Astrocyte (in vitro differentiated cells and primary cell): Measurements from ENCODE around the gene ZNF639. TPM values are rescaled to one million over a fixed set of nuclear protein-coding genes. Genes with fewer than 3 reads are reported as not detected.

Experiments used
- DNase-seq: peaks from one replicate; pipeline ENCODE4 v3.0.0-alpha.2; 2010; ENCODE audit warnings: low read depth
- FAIRE-seq: peaks from 2 replicates; lab custom pipeline; 2011; peaks lifted over from hg19 to GRCh38; lab: Jason Lieb, UNC
- H2AFZ ChIP-seq: 2 replicates; pipeline ENCODE4 v1.6.0; 2012; ENCODE audit warnings: low read depth, low read length, inconsistent platforms
- H3K27ac ChIP-seq: 2 replicates; pipeline ENCODE4 v1.5.1; 2011; ENCODE audit warnings: low read depth, low read length, inconsistent platforms
- H3K27me3 ChIP-seq: 2 replicates; pipeline ENCODE4 v1.6.0; 2011; ENCODE audit warnings: low read length, inconsistent platforms; ENCODE audit not compliant: insufficient read depth
- H3K36me3 ChIP-seq: 2 replicates; pipeline ENCODE4 v1.5.1; 2011; ENCODE audit warnings: low read length, inconsistent platforms; ENCODE audit not compliant: insufficient read depth
- H3K4me1 ChIP-seq: 2 replicates; pipeline ENCODE4 v1.5.1; 2011; ENCODE audit warnings: low read length, inconsistent platforms; ENCODE audit not compliant: insufficient read depth
- H3K4me2 ChIP-seq: 2 replicates; pipeline ENCODE4 v1.6.0; 2012; ENCODE audit warnings: low read length, inconsistent platforms
- H3K4me3 ChIP-seq: 2 replicates; pipeline ENCODE4 v1.5.1; 2011; ENCODE audit warnings: low read depth, mild to moderate bottlenecking, low read length, inconsistent platforms; ENCODE audit not compliant: insufficient read depth
- H3K79me2 ChIP-seq: 2 replicates; pipeline ENCODE4 v1.6.0; 2012; ENCODE audit warnings: mild to moderate bottlenecking, low read length, inconsistent platforms; ENCODE audit not compliant: insufficient read depth
- H3K9ac ChIP-seq: 2 replicates; pipeline ENCODE4 v1.6.0; 2012; ENCODE audit warnings: mild to moderate bottlenecking, low read length, inconsistent platforms
- H3K9me3 ChIP-seq: 2 replicates; pipeline ENCODE4 v1.5.1; 2012; ENCODE audit warnings: low read depth, mild to moderate bottlenecking, low read length, inconsistent platforms; ENCODE audit not compliant: insufficient read depth
- H4K20me1 ChIP-seq: 2 replicates; pipeline ENCODE4 v1.6.0; 2012; ENCODE audit warnings: low read length, inconsistent platforms; ENCODE audit not compliant: insufficient read depth
- H3K27ac Mint-ChIP-seq: one replicate; pipeline ENCODE4 v1.8.0; 2021; ENCODE audit warnings: mild to moderate bottlenecking, mixed read lengths; ENCODE audit not compliant: unreplicated experiment
- H3K27me3 Mint-ChIP-seq: one replicate; pipeline ENCODE4 v1.8.0; 2021; ENCODE audit warnings: low read depth, mixed read lengths; ENCODE audit not compliant: unreplicated experiment
- H3K36me3 Mint-ChIP-seq: one replicate; pipeline ENCODE4 v1.8.0; 2021; ENCODE audit warnings: low read depth, mixed read lengths; ENCODE audit not compliant: unreplicated experiment
- H3K4me1 Mint-ChIP-seq: one replicate; pipeline ENCODE4 v1.8.0; 2021; ENCODE audit warnings: low read depth, mixed read lengths; ENCODE audit not compliant: unreplicated experiment
- H3K4me3 Mint-ChIP-seq: one replicate; pipeline ENCODE4 v1.8.0; 2021; ENCODE audit warnings: mild to moderate bottlenecking, moderate library complexity, mixed read lengths; ENCODE audit not compliant: unreplicated experiment
- H3K9me3 Mint-ChIP-seq: one replicate; pipeline ENCODE4 v1.8.0; 2021; ENCODE audit warnings: mild to moderate bottlenecking, mixed read lengths; ENCODE audit not compliant: unreplicated experiment
- EZH2 ChIP-seq: IDR thresholded peaks from 2 replicates; pipeline ENCODE4 v1.6.1; 2012; ENCODE audit warnings: mild to moderate bottlenecking, low read length, inconsistent platforms; ENCODE audit not compliant: insufficient read depth
- total RNA-seq: library from RNA; stranded (reverse); gene quantifications from 2 replicates; pipeline ENCODE4 v1.2.1, GENCODE V29; 2021
- TF ChIP-seq, protein P1 (sequence below): IDR thresholded peaks from 2 replicates; pipeline ENCODE4 v1.5.1; 2011; ENCODE audit warnings: low read depth, mild to moderate bottlenecking, inconsistent platforms, low read length, moderate library complexity; ENCODE audit not compliant: insufficient read depth

The ZNF639 gene
- total RNA-seq, 1 donor from 2014 or later, result 34.4 TPM

DNA sequence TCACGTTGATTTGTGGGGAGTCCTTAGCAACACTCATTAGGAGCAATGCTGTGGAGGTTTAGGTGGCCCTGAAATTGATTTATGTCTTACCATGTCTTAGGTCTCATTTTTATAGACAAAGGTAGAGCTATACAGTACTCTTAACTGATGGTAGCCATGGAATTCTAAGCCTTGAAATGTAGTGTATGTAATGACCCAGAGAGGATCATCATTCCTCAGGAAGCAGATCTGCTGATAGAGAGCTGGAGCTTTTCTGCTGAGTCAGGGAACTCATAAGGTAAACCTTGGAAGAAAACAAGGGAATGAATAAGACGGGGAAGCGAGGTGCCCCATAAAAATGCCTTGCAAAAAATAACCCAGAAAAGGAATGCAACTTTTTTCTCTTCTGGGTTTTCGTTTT is 34.0 kb upstream of the ZNF639 start:
- H3K4me3 Mint-ChIP-seq, result no peak overlapping the region
- peaks cover 9% of the 10 kb centered on the region for H3K4me1 Mint-ChIP-seq
- H3K36me3 Mint-ChIP-seq, result no peaks in the 10 kb centered on the region
- H3K9me3 Mint-ChIP-seq, result peaks cover 4% of the 10 kb centered on the region
- no peaks in the 10 kb centered on the region for H3K9me3 ChIP-seq
- FAIRE-seq, result no peak
- no peaks in the 10 kb centered on the region for H4K20me1 ChIP-seq
- peaks cover 2% of the 10 kb centered on the region for H3K27me3 ChIP-seq
- no peak overlapping the region for H3K27ac ChIP-seq
- DNase-seq, result no peak
- H3K36me3 ChIP-seq, result no peaks in the 10 kb centered on the region
- H3K4me1 ChIP-seq, result no peaks in the 10 kb centered on the region
- H3K79me2 ChIP-seq, result no peaks in the 10 kb centered on the region
- H3K4me2 ChIP-seq, result no peak overlapping the region
- H2AFZ ChIP-seq, result no peak overlapping the region
- no peak overlapping the region for H3K27ac Mint-ChIP-seq
- no peak overlapping the region for H3K9ac ChIP-seq
- TF ChIP-seq, protein P1, sequence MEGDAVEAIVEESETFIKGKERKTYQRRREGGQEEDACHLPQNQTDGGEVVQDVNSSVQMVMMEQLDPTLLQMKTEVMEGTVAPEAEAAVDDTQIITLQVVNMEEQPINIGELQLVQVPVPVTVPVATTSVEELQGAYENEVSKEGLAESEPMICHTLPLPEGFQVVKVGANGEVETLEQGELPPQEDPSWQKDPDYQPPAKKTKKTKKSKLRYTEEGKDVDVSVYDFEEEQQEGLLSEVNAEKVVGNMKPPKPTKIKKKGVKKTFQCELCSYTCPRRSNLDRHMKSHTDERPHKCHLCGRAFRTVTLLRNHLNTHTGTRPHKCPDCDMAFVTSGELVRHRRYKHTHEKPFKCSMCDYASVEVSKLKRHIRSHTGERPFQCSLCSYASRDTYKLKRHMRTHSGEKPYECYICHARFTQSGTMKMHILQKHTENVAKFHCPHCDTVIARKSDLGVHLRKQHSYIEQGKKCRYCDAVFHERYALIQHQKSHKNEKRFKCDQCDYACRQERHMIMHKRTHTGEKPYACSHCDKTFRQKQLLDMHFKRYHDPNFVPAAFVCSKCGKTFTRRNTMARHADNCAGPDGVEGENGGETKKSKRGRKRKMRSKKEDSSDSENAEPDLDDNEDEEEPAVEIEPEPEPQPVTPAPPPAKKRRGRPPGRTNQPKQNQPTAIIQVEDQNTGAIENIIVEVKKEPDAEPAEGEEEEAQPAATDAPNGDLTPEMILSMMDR, result no peak
- no peak for TF ChIP-seq EZH2
- H3K27me3 Mint-ChIP-seq, result peaks cover 2% of the 10 kb centered on the region
- no peak overlapping the region for H3K4me3 ChIP-seq

DNA sequence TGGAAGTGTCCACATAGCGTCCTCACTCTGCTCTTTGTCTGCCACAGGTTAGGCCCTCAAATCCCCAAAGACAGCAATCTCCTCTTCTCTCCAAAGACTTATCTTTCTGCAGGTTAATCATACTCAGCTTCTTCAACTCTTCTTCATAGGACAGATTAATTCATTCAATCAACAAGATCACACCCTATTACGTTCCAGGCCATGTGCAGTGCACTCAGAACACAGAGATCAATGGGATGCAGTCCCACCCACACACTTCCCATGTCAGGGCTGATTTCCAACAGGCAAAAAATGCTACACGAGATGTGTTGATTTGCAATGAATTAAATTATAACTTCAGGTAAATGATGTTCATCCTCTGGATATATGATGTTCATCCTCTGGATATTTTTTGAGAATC is 33.5 kb upstream of the ZNF639 start:
- FAIRE-seq (no peak), DNase-seq (no peak)
- Histone ChIP-seq H3K36me3 (no peaks in the 10 kb centered on the region), H2AFZ (no peak overlapping the region), H3K27me3 (peaks cover 2% of the 10 kb centered on the region), H3K4me2 (no peak overlapping the region), H3K4me3 (no peak overlapping the region), H3K27ac (no peak overlapping the region), H4K20me1 (no peaks in the 10 kb centered on the region), H3K9ac (no peak overlapping the region), H3K4me1 (no peaks in the 10 kb centered on the region), H3K9me3 (no peaks in the 10 kb centered on the region), H3K79me2 (no peaks in the 10 kb centered on the region)
- TF ChIP-seq, protein P1, result no peak
- TF ChIP-seq EZH2, result no peak
- H3K9me3 Mint-ChIP-seq, result peaks cover 4% of the 10 kb centered on the region
- no peaks in the 10 kb centered on the region for H3K36me3 Mint-ChIP-seq
- no peaks in the 10 kb centered on the region for H3K27me3 Mint-ChIP-seq
- H3K4me1 Mint-ChIP-seq, result peaks cover 9% of the 10 kb centered on the region
- no peak overlapping the region for H3K27ac Mint-ChIP-seq
- no peak overlapping the region for H3K4me3 Mint-ChIP-seq

DNA sequence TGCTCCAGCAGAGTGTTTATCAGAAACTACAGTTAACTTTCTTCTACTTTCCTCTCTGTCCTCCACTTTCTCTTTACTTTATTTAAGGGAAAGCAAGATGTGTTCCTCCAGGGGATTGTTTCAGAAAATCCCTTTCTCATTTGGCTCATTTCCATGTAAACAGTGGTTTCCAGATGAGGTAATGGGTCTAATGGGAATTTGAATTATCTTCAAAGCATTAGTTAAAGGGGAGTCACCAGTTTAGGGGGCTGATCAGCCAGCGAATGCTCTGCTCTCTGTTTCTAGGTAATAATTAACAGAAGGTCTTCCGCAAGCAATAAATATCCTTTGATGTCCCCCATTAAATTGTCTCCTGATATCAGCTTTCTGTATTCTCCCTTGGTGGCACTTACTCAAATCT is 30.4 kb upstream of the ZNF639 start:
- peaks cover 9% of the 10 kb centered on the region for H3K9me3 Mint-ChIP-seq
- H3K4me3 Mint-ChIP-seq, result no peak overlapping the region
- no peaks in the 10 kb centered on the region for H3K79me2 ChIP-seq
- H3K9me3 ChIP-seq, result no peaks in the 10 kb centered on the region
- no peaks in the 10 kb centered on the region for H3K27me3 Mint-ChIP-seq
- H3K36me3 ChIP-seq, result no peaks in the 10 kb centered on the region
- no peaks in the 10 kb centered on the region for H3K4me1 ChIP-seq
- DNase-seq, result peak; percentile 12
- no peak for FAIRE-seq
- H2AFZ ChIP-seq, result no peak overlapping the region
- no peaks in the 10 kb centered on the region for H3K36me3 Mint-ChIP-seq
- no peak overlapping the region for H3K9ac ChIP-seq
- H3K27ac Mint-ChIP-seq, result no peak overlapping the region
- peaks cover 2% of the 10 kb centered on the region for H3K27me3 ChIP-seq
- peaks cover 9% of the 10 kb centered on the region for H3K4me1 Mint-ChIP-seq
- no peak overlapping the region for H3K27ac ChIP-seq
- TF ChIP-seq, protein P1, result no peak
- no peak for TF ChIP-seq EZH2
- no peak overlapping the region for H3K4me2 ChIP-seq
- no peak overlapping the region for H3K4me3 ChIP-seq
- H4K20me1 ChIP-seq, result no peaks in the 10 kb centered on the region
